Stimulated activated CD8-positive, alpha-beta memory T cell treated with anti-CD3 and anti-CD28 coated beads, Interleukin-7, amount 100 ng/mL, for 48 hours (primary cell): ENCODE results near the gene ZNF532.

Experiments used
- DNase-seq, 2 donors: peaks; one replicate each; pipeline ENCODE4 v3.0.0-alpha.2; 2020; ENCODE audit warnings: low read depth in 1 of 2; ENCODE audit errors: extremely low read depth in 1 of 2

ZNF532 gene

DNA sequence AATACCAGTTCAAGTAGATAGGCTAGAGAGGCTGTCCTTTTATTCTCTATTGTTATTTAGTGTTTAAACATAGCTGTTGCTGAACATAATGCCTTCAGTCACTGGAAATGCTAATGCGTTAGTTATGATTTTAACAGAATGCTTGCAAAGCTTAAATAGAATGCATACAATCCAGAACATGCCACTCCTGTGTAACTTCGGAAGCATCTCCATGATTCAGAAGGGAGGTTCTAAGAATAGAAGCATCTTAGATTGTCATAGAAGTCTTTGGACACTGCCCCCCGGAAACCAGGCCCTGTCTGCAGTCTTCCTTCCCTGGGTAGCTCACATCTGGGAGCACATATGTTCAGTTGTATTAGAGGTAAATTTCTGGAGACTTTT, 73.2 kb downstream of the ZNF532 start:
- no peak for DNase-seq

DNA sequence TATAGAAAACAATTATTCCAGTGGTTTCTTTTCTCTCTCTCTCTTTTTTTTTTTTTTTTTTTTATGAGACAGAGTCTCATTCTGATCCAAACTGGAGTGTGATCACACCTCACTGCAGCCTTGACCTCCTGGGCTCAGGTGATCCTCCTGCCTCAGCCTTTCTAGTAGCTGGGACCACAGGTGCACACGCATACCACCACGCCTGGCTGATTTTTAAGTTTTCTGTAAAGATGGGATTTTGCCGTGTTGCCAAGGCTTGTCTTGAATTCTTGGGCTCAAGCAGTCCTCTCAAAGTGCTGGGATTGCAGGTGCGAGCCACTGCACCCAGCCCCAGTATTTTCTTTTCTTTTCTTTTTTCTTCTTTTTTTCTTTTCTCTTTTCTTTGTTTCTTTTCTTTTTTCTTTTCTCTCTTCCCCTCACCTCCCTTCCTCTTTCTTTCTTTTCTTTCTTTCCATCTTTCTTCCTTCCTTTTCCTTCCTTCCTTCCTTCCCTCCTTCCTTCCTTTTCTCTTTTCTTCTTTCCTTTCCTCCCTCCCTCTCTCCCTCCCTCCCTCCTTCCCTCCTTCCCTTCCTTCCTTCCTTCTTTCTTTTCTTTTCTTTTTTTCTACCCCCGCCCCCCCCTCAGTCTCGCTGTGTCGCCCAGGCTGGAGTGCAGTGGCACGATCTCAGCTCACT, 76.9 kb downstream of the ZNF532 start:
- DNase-seq = no peak

DNA sequence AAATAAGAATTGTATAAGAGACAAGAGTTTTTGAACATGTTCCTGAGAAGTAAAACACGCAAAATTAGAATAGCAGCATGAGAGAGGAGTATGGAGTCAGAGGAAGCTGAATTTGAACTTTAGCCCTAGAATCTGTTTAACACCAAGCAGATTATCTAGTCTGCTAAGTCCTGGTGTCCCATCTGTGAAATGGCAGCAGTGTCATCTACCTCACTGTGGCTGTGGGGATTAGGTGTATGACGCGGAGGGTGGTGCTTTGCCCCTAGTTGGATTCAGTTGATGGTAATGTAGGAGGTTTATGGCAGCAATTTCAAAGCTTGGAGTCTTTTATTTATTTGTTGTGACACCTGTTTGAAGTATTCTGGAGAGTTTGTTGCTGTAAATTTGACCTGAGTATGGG, 79.2 kb downstream of the ZNF532 start:
- no peak for DNase-seq

DNA sequence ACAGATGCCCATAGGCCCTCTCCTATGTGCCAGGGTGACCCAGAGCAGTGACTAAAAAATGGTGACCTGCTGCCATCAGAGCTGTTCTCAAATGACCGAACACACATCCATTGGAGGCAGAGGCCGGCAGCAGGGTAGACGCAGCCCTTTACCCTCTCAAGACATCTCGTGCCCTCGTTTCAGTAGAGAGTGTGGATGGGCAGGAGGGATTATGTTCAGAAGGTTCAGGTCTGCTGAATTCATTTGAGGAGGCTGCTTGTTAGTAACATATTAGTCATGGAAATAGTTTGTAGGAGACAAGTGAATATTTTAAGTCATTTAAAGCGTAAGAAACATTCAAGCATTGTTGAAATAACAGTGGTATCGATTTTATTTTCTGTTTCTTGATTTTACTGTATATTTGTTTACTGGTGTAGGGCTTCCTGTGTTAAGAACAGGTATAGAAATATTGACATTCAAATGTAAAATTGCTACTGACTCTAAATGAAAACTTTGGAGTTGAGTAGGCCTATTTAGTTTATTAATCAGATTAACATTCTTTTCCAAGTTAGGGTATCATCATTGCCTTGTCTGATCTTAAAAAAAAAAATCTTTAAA, 82.6 kb downstream of the ZNF532 start:
- DNase-seq = no peak

DNA sequence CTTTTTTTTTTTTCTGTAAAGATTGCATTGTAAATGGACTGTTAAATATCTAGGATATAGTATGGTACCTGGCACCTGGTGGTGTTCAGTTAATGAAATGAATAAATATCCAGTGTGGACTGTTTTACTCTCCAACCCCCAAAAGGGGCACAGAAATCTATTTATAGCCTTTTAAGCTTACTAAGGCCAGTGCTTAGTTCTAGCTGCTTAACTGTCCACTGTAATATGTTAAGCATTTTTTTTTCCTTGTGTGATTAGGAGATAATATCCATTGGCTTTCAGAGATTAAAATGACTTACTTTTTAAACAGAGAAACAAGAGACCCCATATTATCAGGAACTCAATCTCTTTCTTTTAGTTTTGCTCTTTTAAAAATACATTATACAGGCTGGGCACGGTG, 84.4 kb downstream of the ZNF532 start:
- no peak for DNase-seq

DNA sequence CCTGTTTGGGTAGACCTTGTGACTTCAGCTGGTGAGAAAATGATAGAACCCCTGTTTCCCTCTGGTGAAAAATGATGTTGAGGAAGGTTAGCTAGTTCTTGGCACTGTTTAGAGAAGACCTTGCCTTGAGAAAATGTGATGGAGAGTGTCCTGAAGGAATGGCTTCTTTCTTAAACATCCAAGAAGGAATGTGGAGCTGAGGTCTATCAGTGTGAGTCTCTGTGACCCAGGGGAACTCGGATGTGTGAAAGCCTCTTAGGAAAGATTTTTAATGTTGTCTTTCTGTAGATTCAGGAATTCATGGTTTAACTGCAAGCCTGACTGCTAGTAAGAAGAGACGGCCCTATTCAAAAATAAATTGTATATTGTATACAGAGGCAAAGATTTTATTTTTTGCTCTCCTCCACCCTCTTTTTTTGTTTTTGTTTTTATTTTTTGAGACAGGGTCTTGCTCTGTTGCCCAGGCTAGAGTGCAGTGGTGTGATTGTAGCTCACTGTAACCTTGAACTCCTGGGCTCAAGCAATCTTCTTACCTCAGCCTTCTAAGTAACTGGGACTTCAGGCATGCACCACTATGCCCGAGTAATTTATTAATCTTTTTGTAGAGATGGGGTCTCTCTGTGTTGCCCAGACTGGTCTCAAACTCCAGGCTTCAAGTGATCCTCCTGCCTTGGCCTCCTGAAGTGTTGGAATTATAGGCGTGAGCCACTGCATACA, 87.5 kb downstream of the ZNF532 start:
- DNase-seq = no peak

DNA sequence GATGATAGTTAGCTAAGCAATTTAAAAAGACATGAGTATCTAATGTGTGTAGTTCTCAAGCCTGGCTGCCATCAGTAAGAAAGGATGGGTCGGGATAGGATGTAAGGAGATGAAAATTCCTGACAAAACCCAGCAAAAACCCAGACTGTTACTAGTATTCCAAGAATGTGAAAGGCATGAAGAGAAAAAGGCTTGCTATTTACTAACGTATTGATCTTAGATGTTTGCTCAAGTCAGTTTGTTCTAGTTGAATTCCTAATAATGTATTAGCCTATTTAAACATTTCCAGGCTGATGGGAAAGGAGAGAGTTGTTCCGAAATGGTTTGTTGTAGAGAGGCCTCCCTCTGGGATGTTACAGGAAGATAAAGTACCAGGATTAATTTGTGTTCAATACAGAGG, 88.2 kb downstream of the ZNF532 start:
- DNase-seq = no peak

DNA sequence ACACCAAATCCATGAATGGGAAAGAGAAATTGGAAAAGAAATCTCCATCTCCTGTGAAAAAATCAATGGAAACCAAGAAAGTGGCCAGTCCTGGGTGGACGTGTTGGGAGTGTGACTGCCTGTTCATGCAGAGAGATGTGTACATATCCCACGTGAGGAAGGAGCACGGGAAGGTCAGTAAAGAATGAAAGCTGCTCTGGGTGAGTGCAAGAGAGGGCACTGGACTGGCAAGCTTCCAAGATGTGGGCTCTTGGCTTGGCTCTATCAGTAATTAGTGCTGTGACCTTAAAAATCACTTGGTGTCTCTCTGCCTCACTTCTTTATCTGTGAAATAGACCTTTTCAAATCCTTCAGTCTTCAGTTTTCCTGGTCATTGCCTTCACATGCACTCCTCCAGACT, 89.0 kb downstream of the ZNF532 start:
- no peak for DNase-seq

DNA sequence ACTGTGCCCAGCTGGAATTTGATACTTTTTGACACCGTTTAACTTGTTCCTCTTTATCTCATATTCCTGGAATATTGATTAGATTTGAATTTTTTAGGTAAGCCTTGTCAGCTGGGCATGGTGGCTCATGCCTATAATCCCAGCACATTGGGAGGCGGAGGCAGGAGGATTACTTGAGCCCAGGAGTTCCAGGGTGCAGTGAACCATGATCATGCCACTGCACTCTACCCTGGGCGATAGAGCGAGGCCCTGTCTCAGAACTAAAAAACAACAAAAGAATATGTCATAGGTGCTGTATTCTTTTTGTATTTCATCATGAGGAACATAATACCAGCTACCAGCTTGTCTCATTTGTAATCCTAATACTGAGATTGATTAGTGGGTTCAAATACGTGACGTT, 90.3 kb downstream of the ZNF532 start:
- no peak for DNase-seq

DNA sequence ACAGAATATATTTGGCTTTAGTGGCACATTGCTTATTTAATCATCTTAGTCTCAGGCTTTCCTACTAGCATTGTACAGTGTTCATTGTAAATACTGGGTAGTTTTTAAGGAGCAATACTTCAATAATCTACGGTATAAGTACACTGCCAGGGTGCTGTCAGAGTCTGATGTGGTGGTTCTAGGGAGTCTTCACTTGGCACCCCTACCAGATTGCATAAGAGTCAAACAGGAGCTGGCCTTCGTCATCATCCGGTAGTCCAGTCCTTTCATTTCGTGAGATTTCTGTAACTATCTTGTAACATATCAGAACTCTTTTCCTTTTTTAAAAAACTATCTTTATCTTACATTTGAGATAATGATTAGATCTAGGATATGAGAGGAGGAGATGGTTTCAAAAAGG, 91.1 kb downstream of the ZNF532 start:
- no peak for DNase-seq

DNA sequence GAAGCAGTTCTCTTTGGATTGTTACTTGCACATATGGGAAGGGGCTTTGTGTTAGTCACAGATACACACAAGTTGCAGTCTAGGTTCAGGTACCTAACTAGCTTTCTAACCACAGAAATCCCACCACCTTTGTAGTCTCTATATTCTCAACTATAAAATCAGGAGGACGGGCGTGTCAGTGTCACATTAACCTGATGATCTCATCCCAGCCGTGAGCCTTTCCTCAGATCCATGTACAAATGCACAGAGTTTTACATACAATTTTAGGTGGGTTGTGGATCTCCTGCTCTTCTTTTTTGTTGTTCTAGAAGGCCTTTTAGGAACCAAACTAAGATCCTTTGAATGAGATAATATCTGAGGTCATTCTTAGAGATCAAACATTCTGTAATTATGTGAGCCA, 94.0 kb downstream of the ZNF532 start:
- DNase-seq = no peak

DNA sequence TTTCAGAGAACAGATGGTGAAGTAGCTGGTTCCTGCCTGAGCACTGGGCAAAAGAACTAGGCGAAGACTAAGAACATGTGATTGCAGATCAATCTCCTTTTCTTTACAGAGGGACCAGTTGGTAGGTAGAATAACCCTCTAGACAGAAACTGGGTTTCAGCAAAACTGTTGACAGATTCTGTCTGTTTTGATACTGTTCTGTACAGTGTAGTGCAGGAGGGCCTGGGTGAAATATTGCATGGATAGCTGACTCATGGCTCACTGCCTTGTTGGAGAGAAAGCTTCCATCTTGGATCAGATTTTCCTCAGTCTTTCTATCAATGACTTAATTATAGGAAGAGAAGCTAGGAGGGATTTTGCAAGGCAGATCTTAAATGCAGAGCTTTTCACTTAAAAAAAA, 95.8 kb downstream of the ZNF532 start:
- DNase-seq = no peak

DNA sequence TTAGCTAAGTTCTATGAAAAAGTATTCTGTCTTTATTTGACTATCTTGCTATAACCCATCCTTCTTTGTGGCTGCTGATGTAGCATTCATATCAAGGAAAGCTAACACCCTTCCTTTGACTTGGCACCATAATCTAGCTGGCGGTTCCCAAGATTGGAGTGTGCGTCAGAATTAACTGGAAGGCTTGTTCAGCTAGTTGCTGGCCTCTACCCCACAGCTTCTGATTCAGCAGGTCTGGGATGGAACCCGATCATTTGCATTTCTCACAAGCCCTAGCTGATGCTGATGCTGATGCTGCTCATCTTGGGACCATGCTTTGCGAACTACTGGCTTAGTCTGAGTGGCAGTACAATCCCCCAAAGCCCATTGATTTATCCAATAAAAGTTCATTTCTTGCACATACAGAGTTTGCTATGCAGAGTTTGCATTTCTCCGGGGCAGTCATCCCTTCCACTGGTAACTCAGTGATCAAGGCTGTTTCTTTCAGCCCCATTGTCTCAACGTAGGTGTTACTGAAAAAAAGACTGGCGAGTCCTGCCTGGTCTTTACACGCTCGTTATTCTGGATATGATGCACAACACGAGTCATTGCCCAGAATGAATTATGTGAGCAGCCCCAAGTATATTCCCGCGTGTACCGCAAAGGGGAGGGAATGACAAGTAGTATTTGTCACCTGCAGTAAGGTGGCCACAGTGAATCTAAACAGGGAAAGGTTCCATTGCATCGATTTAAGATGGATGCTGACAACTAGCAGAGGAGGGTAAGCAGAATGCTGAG, 96.5 kb downstream of the ZNF532 start:
- DNase-seq = peak in 1 of 2 donors; percentile 3

DNA sequence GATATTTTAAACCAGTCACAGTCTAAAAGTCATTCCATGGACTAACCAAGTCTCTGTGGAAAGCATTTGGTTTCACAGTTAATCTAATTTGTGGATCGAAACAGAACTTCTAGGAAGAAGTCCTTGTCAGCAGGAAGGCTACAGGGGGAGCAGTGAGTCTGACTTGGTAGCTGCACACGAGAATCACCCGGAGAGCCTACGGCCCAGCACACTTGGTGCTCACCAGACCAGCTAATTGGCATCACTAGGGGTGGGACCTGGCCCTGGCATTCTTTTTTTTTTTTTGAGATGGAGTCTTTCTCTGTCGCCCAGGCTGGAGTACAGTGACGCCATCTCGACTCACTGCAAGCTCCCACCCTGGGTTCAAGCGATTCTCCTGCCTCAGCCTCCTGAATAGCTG, 97.7 kb downstream of the ZNF532 start:
- no peak for DNase-seq

DNA sequence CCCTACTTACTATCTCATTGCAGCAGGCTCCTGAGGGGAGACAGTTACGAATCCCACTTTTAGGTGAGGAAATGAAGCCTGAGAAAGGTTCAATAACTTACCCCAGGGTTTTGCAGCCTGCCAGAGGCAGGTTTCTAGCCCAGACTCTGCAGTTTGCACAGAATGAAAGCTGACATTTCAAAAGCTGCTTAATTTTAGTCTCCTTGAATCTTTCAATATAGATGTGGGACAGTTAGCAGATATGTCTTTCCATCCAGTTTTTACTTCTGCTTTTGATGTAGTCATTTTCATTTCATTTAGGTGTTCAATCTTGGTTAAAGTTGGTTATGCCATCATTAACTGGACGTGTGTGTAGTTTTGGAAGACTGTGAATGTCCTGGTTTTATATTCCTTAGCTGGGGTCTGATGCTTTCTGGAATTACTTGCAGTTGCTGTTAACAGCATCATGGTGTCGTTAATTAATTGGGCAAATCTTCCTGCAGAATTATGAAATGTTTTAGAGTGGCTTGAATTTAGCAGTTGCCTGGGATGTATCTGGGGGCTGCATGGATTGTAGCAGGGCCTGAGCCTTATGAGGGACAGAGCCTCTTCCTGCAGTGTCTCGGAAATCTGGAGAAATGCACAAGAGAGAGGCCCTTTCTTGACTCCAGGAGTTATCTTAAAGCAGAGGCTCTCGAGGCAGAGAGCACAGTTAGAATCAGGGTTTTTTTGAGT, 100.8 kb downstream of the ZNF532 start:
- no peak for DNase-seq

DNA sequence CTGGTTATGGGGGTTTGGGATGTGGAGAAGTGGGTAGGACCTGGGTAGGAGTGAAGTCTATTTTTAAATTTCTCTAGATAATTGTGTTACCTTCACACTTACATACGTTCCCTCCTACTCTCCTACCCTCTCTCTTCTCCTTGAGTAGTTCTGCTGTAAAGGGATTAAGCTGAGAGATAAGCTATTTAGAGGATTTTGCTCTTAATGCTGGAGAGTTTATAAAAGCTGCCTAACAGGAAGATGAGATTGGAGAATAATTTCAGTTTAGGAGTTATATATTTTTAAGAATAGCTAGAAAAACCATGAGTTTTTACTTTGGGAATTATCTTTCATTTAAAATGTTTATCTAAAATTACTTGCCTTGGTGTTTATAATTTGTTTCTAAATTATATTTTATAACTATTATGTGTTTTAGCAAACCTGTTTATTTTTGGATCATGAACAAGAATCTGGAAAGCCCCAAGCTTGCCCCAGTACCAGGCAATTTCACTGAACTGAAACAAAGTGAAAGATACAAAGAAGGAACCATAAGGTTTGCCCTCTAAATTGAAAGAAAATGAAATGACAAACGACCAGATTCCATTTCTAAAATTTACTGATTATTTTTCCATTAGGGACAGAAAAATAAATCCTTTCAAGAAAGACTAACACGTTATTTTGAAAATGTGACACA, 101.5 kb downstream of the ZNF532 start:
- DNase-seq = no peak

DNA sequence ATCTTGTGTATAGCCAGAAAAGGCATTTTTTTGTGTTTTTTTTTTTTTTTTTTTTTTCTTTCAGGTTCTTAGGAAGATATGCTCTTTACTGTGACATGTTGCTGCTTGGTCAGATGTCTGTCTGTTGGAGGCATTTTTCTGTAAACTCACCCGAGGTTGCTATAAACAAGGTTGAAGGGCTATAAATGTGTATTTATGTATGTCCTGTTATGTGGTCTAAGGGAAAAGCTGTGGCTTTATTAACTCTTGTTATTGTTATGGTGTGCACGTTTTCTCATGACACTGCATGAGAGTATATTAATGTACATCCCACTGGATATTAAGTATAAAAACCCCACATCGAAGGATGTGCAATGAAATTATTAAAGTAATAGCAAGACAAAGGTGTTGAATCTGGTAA, 102.0 kb downstream of the ZNF532 start:
- no peak for DNase-seq

DNA sequence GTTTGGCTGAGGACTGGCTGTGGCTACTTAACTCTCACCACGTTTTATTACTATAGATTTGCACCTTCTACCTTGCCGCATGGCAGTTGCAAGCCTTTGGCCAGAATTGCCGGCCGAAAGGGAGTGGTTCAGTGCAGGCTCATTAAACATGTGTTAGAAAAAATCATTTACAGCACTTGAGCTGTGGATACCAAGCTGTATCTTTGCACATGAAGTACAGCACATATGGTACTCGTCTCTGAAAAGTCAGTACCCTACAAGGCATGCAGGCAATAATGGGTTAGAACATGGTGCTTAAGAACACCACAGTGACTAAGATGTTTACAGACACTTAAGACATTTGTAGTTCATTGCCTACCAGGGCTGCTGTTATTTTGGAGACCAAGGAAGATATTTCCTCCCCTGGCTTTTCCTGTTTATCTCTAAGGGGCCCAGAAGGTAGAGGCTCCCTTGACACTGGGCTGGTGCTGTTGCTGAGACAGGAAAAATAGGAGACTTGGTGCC, 103.1 kb downstream of the ZNF532 start:
- no peak for DNase-seq

DNA sequence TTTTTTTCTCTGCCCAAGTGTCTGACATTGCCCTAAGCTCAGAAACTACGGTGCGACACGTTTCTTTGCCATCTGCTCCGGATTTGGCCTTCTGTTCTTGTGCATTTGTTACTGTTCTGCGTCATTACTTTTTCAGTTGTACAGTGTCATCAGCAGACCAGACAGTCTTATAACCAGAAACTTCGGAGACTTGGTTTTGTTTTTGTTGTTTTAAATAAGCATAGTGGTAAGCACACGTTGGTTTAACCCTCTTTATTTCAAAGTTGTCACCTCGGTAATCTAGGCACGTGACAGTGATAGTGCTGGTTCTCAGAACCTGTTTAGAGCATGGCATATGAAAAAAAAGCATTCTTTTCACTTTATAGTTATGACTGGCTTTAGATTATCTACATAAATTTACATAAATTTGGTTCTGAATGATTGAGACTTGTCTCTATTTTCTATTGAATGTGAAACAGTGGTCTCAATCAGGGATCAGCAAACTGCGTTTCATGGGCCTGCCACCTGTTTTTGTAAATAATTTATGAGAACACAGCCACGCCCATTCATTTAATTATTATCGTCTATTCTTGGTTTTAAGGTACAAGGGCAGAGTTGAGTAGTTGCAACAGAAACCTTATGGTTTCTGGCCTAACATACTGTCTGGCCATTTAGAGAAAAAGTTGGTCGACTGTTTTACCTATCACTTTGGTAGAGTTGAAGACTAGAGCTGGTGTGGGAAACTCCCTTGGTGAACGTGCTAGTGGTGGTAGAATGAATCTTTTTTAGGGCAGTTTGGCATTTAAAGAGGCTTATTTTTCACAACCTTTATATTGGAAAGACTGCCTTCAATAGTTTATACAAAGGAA, 106.5 kb downstream of the ZNF532 start:
- no peak for DNase-seq
